Hair follicle dermal papilla cell (primary cell): Measurements from ENCODE around the gene TEX261. TPM values are rescaled to one million over a fixed set of nuclear protein-coding genes. Genes with fewer than 3 reads are reported as not detected.

Source experiments
- small RNA-seq: library from RNA; depleted of rRNA; stranded (forward); fragments of <200 nt; gene quantifications from one replicate; pipeline ENCODE3, GENCODE V24; 2012
- total RNA-seq: library from RNA; depleted of rRNA; stranded (reverse); fragments of >200 nt; gene quantifications from 2 replicates; pipeline ENCODE4 v1.2.3, GENCODE V29; 2012

Gene TEX261
- 32.1 and 44.8 TPM in 2 replicates for total RNA-seq

DNA sequence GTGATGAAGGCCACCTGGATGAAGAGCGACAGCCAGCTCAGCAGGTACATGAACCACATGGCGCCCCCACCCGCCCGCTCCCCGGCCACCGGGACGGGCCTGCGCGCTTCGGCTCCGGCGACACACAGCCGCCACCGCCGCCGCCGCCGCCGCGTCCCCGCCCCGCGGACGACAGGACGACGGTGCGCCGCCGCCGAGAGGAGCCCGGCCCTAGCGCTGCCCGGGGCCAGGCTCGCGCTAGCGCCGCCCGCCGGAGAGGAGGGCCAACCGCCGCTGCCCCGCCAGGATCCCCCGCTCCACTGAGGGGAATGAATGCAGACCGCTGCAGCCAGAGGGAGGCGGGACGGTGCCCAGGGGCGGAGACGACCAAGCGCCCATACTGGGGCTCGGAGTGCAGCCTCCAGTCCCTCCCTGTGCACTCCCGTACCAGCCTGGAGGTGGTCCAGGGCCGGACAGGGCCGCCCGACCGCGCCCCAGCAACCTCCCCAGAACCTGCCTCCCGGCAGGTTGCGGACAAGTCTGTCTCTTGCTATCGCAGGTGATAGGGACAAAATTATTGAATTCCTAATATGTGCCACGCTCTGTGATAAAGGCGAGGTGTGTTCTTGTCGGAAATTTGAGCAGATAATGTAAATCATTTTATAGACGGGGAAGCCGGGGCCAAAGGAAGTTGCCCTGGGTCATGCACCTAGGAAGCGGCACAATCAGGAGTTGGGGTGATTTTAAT is at the start of gene TEX261:
TEX261 (minus strand) TSS at position 175 of the 727 bp plus-strand sequence; CDS start at position 59, 116 bp downstream.

GRCh38 chr2:70978341-70979179 is 16.1 kb downstream of the TEX261 start, which contains the start of gene ANKRD53:
ANKRD53 (plus strand) TSS chr2:70978630; CDS start chr2:70978646, 16 bp downstream.

Small RNA genes within 50 kb of the gene (small RNA-seq; reads per million reads assigned to genes)
- not detected for gene RN7SL160P

Other genes starting within 250 kb of the TEX261 start
- 0.32 TPM in 1 of 2 replicates, not detected in the other for gene ADD2, start 226.7 kb downstream of the TEX261 start, total RNA-seq
- gene FIGLA, start 204.2 kb downstream of the TEX261 start, total RNA-seq: not detected in 2 replicates
- gene CLEC4F, start 174.3 kb downstream of the TEX261 start, total RNA-seq: not detected in 2 replicates
- gene CD207, start 159.1 kb downstream of the TEX261 start, total RNA-seq: not detected in 2 replicates
- 2.9 and 3.2 TPM in 2 replicates for gene VAX2, start 94.3 kb downstream of the TEX261 start, total RNA-seq
- 1.1 and 2.1 TPM in 2 replicates for gene ATP6V1B1, start 59.0 kb downstream of the TEX261 start, total RNA-seq
- gene ANKRD53, start 16.2 kb downstream of the TEX261 start, total RNA-seq: 2.4 and 2.7 TPM in 2 replicates
- gene NAGK, start 73.8 kb upstream of the TEX261 start, total RNA-seq: 50.3 and 63.4 TPM in 2 replicates
- 17.2 and 20.0 TPM in 2 replicates for gene MCEE, start 135.4 kb upstream of the TEX261 start, total RNA-seq
- 18.3 and 18.7 TPM in 2 replicates for gene MPHOSPH10, start 135.8 kb upstream of the TEX261 start, total RNA-seq
- gene PAIP2B, start 232.2 kb upstream of the TEX261 start, total RNA-seq: 0.49 and 0.81 TPM in 2 replicates